BLaER1 treated with 17β-estradiol and CSF1 and Interleukin-3, amounts not matched to agents 10 nM and 100 nM (cell line): ENCODE measurements around the gene C2orf76.

Experiments used
- H3K27ac ChIP-seq, 11 experiments: shearing (Covaris generic); formaldehyde crosslinking; 2 replicates each; pipeline ENCODE4 v1.8.1; 2022
- H3K27me3 ChIP-seq, 11 experiments: shearing (Covaris generic); formaldehyde crosslinking; 2 replicates each; pipeline ENCODE4 v1.8.1; 2022
- H3K36me3 ChIP-seq, 11 experiments: shearing (Covaris generic); formaldehyde crosslinking; 2 replicates each; pipeline ENCODE4 v1.8.1; 2022
- H3K4me1 ChIP-seq, 10 experiments: shearing (Covaris generic); formaldehyde crosslinking; 2 replicates each; pipeline ENCODE4 v1.8.1; 2022
- H3K4me2 ChIP-seq, 11 experiments: shearing (Covaris generic); formaldehyde crosslinking; 2 replicates each; pipeline ENCODE4 v1.8.1; 2022
- H3K4me3 ChIP-seq, 10 experiments: shearing (Covaris generic); formaldehyde crosslinking; 2 replicates each; pipeline ENCODE4 v1.8.1; 2022
- H3K9ac ChIP-seq, 11 experiments: shearing (Covaris generic); formaldehyde crosslinking; 2 replicates each; pipeline ENCODE4 v1.8.1; 2022
- H3K9me3 ChIP-seq, 11 experiments: shearing (Covaris generic); formaldehyde crosslinking; replicated peaks in 1 of 11; 2 replicates each; pipeline ENCODE4 v1.8.1; 2022
- H4K20me1 ChIP-seq, 11 experiments: shearing (Covaris generic); formaldehyde crosslinking; 2 replicates each; pipeline ENCODE4 v1.8.1; 2022
- Cebpa-rat ChIP-seq, 11 experiments: shearing (Covaris generic); IDR thresholded peaks; 2 replicates each; pipeline ENCODE4 v1.8.1; 2022

C2orf76 gene

DNA sequence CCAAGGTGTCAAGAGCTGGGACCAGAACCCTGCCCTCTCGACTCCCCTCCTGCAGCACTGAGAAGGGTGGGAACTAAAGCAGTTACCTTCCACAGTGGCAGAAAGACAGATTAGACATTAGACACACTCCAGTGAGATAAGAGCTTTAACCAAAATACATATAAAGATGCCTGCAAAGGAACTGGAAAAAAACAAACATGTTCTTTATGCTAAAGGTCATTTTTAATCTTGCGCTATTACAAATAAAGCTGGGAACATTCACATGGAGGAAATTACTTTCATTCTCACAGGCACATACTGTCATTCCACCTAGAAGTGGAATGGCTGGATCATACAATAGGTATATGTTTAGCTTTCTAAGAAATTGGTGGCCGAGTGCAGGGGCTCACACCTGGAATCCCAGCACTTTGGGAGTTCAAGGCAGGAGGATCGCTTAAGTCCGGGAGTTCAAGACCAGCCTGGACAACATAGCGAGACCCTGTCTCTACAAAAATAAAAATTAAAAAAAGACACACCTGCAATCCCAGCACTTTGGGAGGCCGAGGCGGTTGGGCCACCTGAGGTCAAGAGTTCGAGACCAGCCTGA, 41.9 kb downstream of the C2orf76 start:
- no peaks in the 10 kb centered on the region for H3K27me3 ChIP-seq
- no peaks in the 10 kb centered on the region for H3K9me3 ChIP-seq
- H3K4me1 ChIP-seq: peaks cover 0 to 26% (median 15%) of the 10 kb centered on the region in 10 experiments; a peak in 13 of 20 replicates
- H3K9ac ChIP-seq: no peak overlapping the region
- no peak overlapping the region for H3K27ac ChIP-seq
- no peaks in the 10 kb centered on the region; a peak in 1 of 22 replicates for H3K36me3 ChIP-seq
- H4K20me1 ChIP-seq: no peaks in the 10 kb centered on the region
- H3K4me2 ChIP-seq: no peak overlapping the region
- no peak overlapping the region for H3K4me3 ChIP-seq
- no peak for TF ChIP-seq Cebpa-rat (IDR thresholded peaks at IDR 0.05)

DNA sequence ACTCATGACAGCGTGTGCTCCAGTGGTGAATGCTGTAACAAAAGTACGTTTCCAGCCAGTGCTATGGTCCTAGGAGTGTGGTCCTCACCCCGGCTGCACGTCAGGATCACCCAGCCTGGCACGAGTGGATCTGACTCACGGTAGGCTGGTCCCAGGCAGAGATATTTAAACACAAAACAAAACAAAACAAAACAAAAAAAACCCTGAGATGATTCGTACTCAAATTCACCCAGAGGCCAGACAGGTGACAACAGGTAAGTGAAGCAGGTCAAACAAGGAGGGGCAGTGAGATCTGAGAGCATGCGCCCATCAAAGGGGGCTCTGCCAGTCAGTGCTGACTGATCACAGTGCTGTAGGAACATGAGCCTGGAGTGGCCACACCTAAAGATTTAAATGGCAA, 43.2 kb downstream of the C2orf76 start:
- no peak overlapping the region for H3K4me3 ChIP-seq
- no peak overlapping the region for H3K9ac ChIP-seq
- H3K9me3 ChIP-seq: no peaks in the 10 kb centered on the region
- TF ChIP-seq Cebpa-rat (IDR thresholded peaks at IDR 0.05): no peak
- no peaks in the 10 kb centered on the region for H4K20me1 ChIP-seq
- no peaks in the 10 kb centered on the region; a peak in 1 of 22 replicates for H3K36me3 ChIP-seq
- no peak overlapping the region for H3K4me2 ChIP-seq
- H3K4me1 ChIP-seq: peaks cover 0 to 26% (median 15%) of the 10 kb centered on the region in 10 experiments; a peak in 13 of 20 replicates
- 0 out of 22 replicates have a peak overlapping the region, but pooled peaks of 1 of the 11 experiments have one; percentile 7 for H3K27ac ChIP-seq
- H3K27me3 ChIP-seq: no peaks in the 10 kb centered on the region

DNA sequence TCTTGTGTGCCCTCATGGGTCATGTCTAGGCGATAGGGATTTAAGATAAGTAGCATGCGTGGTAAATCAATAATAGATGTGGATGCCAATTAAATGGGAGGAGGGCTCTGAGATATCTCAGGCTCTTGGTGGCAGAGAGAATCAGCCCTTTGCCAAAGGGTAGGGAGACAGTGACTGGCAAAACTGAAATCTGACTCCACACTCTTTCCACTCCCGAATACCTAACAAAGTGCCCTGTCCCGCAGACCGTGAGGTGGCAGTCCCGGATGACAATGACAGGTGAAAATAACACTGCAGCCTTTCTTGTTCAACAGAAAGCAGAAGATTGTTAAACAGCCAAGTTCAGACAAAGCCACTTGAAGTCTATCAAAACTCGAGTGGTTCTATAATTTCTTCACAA, 47.0 kb downstream of the C2orf76 start:
- H3K9me3 ChIP-seq: no peaks in the 10 kb centered on the region; a peak in 1 of 22 replicates
- no peak overlapping the region for H3K4me2 ChIP-seq
- no peaks in the 10 kb centered on the region for H3K27me3 ChIP-seq
- no peak for TF ChIP-seq Cebpa-rat (IDR thresholded peaks at IDR 0.05)
- H3K36me3 ChIP-seq: no peaks in the 10 kb centered on the region; a peak in 1 of 22 replicates
- no peak overlapping the region for H3K27ac ChIP-seq
- no peak overlapping the region for H3K9ac ChIP-seq
- H3K4me1 ChIP-seq: no peaks in the 10 kb centered on the region
- no peak overlapping the region for H3K4me3 ChIP-seq
- no peaks in the 10 kb centered on the region for H4K20me1 ChIP-seq

DNA sequence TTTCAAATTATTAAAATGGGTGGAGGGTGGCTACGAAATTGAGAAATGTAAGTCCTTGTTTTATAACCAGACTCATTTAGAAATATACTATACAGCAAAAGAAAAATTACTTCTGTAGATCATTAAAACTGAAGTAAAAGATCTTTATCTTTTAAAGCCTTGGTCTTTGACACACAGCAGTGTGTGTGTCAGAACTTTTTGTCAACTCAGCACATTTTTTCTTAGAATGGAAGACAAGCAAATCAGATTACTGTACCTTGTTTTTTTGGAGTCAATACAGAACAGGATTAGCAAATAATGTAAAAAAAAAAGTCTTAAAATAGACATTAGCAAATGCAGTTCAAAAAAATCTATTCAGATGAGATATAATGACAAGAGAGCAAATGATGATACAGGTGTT, 49.1 kb downstream of the C2orf76 start:
- Histone ChIP-seq H3K4me2 (no peak overlapping the region), H3K4me1 (0 out of 20 replicates have a peak, but pooled peaks cover 0 to 5% (median 0%) of the 10 kb centered on the region in 10 experiments), H3K9me3 (no peaks in the 10 kb centered on the region; a peak in 1 of 22 replicates), H3K27ac (no peak overlapping the region), H3K4me3 (no peak overlapping the region), H3K9ac (no peak overlapping the region), H4K20me1 (no peaks in the 10 kb centered on the region), H3K36me3 (no peaks in the 10 kb centered on the region), H3K27me3 (no peaks in the 10 kb centered on the region)
- no peak for TF ChIP-seq Cebpa-rat (IDR thresholded peaks at IDR 0.05)

DNA sequence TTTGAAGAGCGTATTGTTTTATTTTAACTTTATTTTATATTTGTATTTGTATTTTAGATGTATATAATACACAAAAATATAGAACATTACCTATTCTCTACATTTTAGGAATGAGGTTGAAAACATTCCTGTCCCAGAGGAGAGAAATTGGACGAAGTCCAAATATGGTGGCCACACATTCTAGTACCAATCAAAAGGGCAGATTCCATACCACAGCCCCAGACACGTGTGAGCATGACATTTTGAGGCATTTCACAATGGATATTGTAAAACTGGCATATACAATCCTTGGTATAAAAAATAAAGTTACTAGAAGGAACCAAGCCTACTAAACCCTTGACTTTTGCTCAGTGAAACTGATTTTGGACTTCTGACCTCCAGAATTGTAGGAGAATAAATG, 50.6 kb downstream of the C2orf76 start:
- H3K4me3 ChIP-seq: no peak overlapping the region
- no peaks in the 10 kb centered on the region for H3K27me3 ChIP-seq
- peaks cover 0 to 5% (median 0%) of the 10 kb centered on the region in 11 experiments; a peak in 2 of 22 replicates for H3K36me3 ChIP-seq
- no peak overlapping the region for H3K4me2 ChIP-seq
- TF ChIP-seq Cebpa-rat (IDR thresholded peaks at IDR 0.05): no peak
- H4K20me1 ChIP-seq: no peaks in the 10 kb centered on the region
- no peaks in the 10 kb centered on the region; a peak in 1 of 22 replicates for H3K9me3 ChIP-seq
- 0 out of 20 replicates have a peak, but pooled peaks cover 0 to 5% (median 0%) of the 10 kb centered on the region in 10 experiments for H3K4me1 ChIP-seq
- no peak overlapping the region for H3K27ac ChIP-seq
- H3K9ac ChIP-seq: no peak overlapping the region

DNA sequence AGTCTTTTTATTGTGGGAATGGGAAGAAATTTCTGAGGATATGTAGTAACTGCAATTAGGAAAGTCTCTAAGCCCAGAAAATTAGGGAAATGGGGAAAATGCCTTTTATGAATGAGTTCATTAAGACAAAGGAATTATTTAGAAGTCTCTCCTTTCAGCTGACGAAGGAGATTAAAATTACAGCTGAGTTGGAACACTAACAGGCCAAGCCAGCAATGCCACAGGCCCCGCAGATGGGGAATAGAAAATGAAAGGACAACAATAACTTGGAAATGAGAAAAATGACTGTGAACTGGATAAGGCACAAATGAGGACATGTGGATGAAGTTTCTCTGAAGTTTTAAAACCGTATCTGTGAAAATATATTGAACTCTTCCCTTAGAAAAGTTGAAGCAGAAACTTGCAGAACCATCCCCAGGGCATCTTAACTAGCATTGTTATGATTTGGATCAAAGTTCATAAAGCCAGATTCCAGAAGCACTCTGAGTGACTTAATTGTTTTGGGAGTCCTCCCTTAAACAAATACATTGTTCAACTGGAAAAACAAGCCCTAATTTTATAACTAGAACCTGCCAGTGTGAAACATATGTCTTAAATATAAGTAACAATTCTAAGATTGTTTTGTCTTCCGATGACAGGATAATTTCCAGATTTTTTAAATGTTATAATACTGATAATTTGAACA, 51.3 kb downstream of the C2orf76 start:
- Histone ChIP-seq H3K27ac (no peak overlapping the region), H3K9ac (0 out of 22 replicates have a peak overlapping the region, but pooled peaks of 1 of the 11 experiments have one; percentile 27), H4K20me1 (no peaks in the 10 kb centered on the region), H3K4me1 (0 out of 20 replicates have a peak, but pooled peaks cover 0 to 5% (median 0%) of the 10 kb centered on the region in 10 experiments), H3K9me3 (no peaks in the 10 kb centered on the region; a peak in 1 of 22 replicates), H3K27me3 (no peaks in the 10 kb centered on the region), H3K4me2 (no peak overlapping the region), H3K4me3 (no peak overlapping the region), H3K36me3 (peaks cover 0 to 5% (median 0%) of the 10 kb centered on the region in 11 experiments; a peak in 2 of 22 replicates)
- no peak for TF ChIP-seq Cebpa-rat (IDR thresholded peaks at IDR 0.05)

DNA sequence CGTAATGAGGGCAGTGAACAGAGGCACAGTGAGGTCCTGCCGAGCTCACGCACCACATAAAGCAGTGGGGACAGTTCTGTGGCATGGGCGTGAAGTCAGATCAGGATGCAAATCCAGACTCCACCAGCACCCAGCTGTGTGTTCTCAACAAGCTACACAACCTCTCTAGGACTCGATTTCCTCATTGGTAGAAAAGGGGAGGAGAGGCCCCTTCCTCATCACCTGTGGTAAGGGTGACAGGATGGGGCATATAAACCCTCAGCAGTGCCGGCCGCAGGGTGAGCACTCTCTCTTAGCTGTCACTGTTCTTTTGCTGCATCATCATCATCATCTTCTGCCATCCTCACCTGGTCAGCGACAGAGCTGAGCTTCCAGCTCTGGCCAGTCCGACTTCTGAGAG, 54.8 kb downstream of the C2orf76 start:
- Histone ChIP-seq H4K20me1 (no peaks in the 10 kb centered on the region), H3K9me3 (no peaks in the 10 kb centered on the region; a peak in 1 of 22 replicates), H3K27ac (no peak overlapping the region), H3K27me3 (no peaks in the 10 kb centered on the region), H3K4me2 (no peak overlapping the region), H3K4me3 (no peak overlapping the region), H3K9ac (peak overlapping the region in 1 of 11 experiments; percentile 21; a peak in 1 of 22 replicates), H3K4me1 (0 out of 20 replicates have a peak, but pooled peaks cover 0 to 5% (median 0%) of the 10 kb centered on the region in 10 experiments), H3K36me3 (peaks cover 0 to 5% (median 0%) of the 10 kb centered on the region in 11 experiments; a peak in 2 of 22 replicates)
- TF ChIP-seq Cebpa-rat (IDR thresholded peaks at IDR 0.05): no peak

DNA sequence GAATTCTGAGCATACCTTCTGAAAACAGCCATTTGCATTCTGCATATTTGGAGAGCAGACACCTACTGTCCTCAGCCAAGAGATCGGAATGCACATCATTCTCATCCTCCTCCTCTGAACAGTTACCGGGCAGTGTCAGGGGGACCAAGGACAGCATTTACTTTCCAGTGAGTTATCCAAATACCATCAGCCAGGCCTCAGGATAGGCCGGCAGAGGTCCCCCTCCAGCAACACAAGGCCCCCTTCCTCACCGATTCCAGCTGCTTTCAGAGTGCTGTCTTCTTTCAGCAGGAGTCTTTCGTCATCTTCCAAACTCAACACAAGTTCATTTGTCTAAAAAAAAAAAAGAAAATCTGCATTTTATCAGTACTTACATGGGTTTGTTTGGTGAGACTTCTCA, 55.3 kb downstream of the C2orf76 start:
- TF ChIP-seq Cebpa-rat (IDR thresholded peaks at IDR 0.05): no peak
- Histone ChIP-seq H3K4me2 (no peak overlapping the region), H3K36me3 (peaks cover 0 to 5% (median 0%) of the 10 kb centered on the region in 11 experiments; a peak in 2 of 22 replicates), H3K4me1 (0 out of 20 replicates have a peak, but pooled peaks cover 0 to 5% (median 0%) of the 10 kb centered on the region in 10 experiments), H3K27ac (no peak overlapping the region), H3K4me3 (no peak overlapping the region), H4K20me1 (no peaks in the 10 kb centered on the region), H3K9me3 (no peaks in the 10 kb centered on the region; a peak in 1 of 22 replicates), H3K27me3 (no peaks in the 10 kb centered on the region), H3K9ac (peak overlapping the region in 1 of 11 experiments; percentile 21; a peak in 1 of 22 replicates)

DNA sequence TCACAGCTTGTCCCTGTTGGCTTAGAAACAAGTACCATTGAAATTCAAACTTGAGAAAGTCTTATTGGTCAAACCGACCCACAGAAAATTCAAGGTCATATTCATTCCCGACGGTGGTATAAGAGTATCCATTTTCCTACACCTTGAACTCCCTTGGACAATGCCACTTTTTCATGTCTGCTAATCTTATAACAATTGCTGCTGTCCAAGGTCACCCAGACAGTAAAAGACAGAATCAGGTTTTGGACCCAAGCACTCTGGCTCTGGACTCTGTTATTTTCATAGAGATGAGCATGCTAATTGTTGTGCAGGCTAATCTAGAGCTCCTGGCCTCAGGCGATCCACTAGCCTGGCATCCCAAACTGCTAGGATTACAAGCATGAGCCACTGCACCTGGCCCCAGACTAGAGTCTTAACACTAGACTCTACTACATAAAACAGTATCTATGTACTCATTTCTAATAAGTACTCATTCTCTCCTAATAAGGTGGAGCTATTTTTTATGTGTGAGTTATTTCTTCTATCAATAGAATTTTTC, 57.8 kb downstream of the C2orf76 start:
- H3K27me3 ChIP-seq: no peaks in the 10 kb centered on the region
- H4K20me1 ChIP-seq: no peaks in the 10 kb centered on the region
- H3K4me1 ChIP-seq: peaks cover 0 to 7% (median 0%) of the 10 kb centered on the region in 10 experiments; a peak in 2 of 20 replicates
- H3K4me3 ChIP-seq: no peak overlapping the region
- no peak for TF ChIP-seq Cebpa-rat (IDR thresholded peaks at IDR 0.05)
- H3K27ac ChIP-seq: no peak overlapping the region
- H3K9me3 ChIP-seq: no peaks in the 10 kb centered on the region
- peaks cover 0 to 5% (median 0%) of the 10 kb centered on the region in 11 experiments; a peak in 2 of 22 replicates for H3K36me3 ChIP-seq
- no peak overlapping the region for H3K9ac ChIP-seq
- no peak overlapping the region for H3K4me2 ChIP-seq
